IMR-90 (cell line): Measurements from ENCODE around the gene ONECUT1. TPM values are rescaled to one million over a fixed set of nuclear protein-coding genes. Genes with fewer than 3 reads are reported as not detected.

Experiments
- ATAC-seq: fragments of 200-7000 bp; cut with Tn5 transposase; 2 replicates; pipeline ENCODE4 v1.9.1; 2020; ENCODE audit warnings: low read depth, mild to moderate bottlenecking, moderate library complexity
- BruUV-seq: library from RNA; stranded (reverse); fragments of 400-500 nt; replicated peaks from 2 replicates; lab custom pipeline; 2021; lab: Mats Ljungman, UMichigan
- CTCF ChIA-PET: fragments of 300-600 bp; formaldehyde crosslinking; extraction: SDS; loops from one replicate; lab custom pipeline; 2021; ENCODE audit warnings: antibody characterized with exemption; lab: Yijun Ruan, JAX
- POLR2A ChIA-PET: fragments of 300-600 bp; sonication (Branson Sonifier 250); formaldehyde crosslinking; loops from one replicate; lab custom pipeline; 2022; ENCODE audit warnings: antibody characterized with exemption; ENCODE audit not compliant: unreplicated experiment; lab: Charles Lee
- DNase-seq: peaks from one replicate; pipeline ENCODE4 v3.0.0; 2013
- H2AFZ ChIP-seq: replicated peaks from 2 replicates; pipeline ENCODE3; 2013; ENCODE audit warnings: low read length, mild to moderate bottlenecking; ENCODE audit not compliant: poor library complexity
- H2AK5ac ChIP-seq: 2 replicates; pipeline ENCODE4 v1.6.1; 2013; ENCODE audit warnings: low read depth, low read length, inconsistent platforms
- H2AK9ac ChIP-seq: replicated peaks from 2 replicates; pipeline ENCODE3; 2013; ENCODE audit warnings: mild to moderate bottlenecking, low read depth, low read length, moderate library complexity; ENCODE audit not compliant: poor library complexity
- H2BK120ac ChIP-seq: 2 replicates; pipeline ENCODE4 v1.6.1; 2013; ENCODE audit warnings: low read depth, low read length, inconsistent platforms
- H2BK15ac ChIP-seq: 3 replicates; pipeline ENCODE4 v1.6.1; 2013; ENCODE audit warnings: low read depth, low read length, inconsistent platforms
- H2BK20ac ChIP-seq: 2 replicates; pipeline ENCODE4 v1.6.1; 2013; ENCODE audit warnings: low read depth, mild to moderate bottlenecking, inconsistent platforms, low read length, moderate library complexity
- H2BK5ac ChIP-seq: 2 replicates; pipeline ENCODE4 v1.6.1; 2013; ENCODE audit warnings: mild to moderate bottlenecking, low read depth, low read length, inconsistent platforms; ENCODE audit not compliant: poor library complexity, severe bottlenecking
- H3K14ac ChIP-seq: replicated peaks from 2 replicates; pipeline ENCODE4 v1.6.1; 2013; ENCODE audit warnings: low read depth, low read length, inconsistent platforms
- H3K18ac ChIP-seq: 2 replicates; pipeline ENCODE4 v1.6.1; 2013; ENCODE audit warnings: low read depth, low read length, control low read depth
- H3K23ac ChIP-seq: 2 replicates; pipeline ENCODE4 v1.6.1; 2013; ENCODE audit warnings: low read depth, low read length, inconsistent platforms
- H3K27ac ChIP-seq: 2 replicates; pipeline ENCODE4 v1.5.1; 2013; ENCODE audit warnings: mild to moderate bottlenecking, control low read depth, low read length; ENCODE audit not compliant: insufficient read depth
- H3K27me3 ChIP-seq: 2 replicates; pipeline ENCODE4 v1.6.1; 2013; ENCODE audit warnings: low read length; ENCODE audit not compliant: control insufficient read depth, insufficient read depth
- H3K36me3 ChIP-seq: 2 replicates; pipeline ENCODE4 v1.6.1; 2013; ENCODE audit warnings: low read length, mixed read lengths; ENCODE audit not compliant: control insufficient read depth, insufficient read depth
- H3K4ac ChIP-seq: 2 replicates; pipeline ENCODE4 v1.6.1; 2013; ENCODE audit warnings: low read depth, low read length, inconsistent platforms
- H3K4me1 ChIP-seq: 2 replicates; pipeline ENCODE4 v1.6.1; 2013; ENCODE audit warnings: low read length, mixed read lengths; ENCODE audit not compliant: control insufficient read depth, insufficient read depth
- H3K4me2 ChIP-seq: 2 replicates; pipeline ENCODE4 v1.6.1; 2013; ENCODE audit warnings: low read depth, mild to moderate bottlenecking, control low read depth, low read length, moderate library complexity
- H3K4me3 ChIP-seq: 2 replicates; pipeline ENCODE4 v1.5.1; 2013; ENCODE audit warnings: low read depth, mild to moderate bottlenecking, control low read depth, low read length, moderate library complexity; ENCODE audit not compliant: insufficient read depth
- H3K56ac ChIP-seq: 2 replicates; pipeline ENCODE4 v1.6.1; 2013; ENCODE audit warnings: low read length, inconsistent platforms; ENCODE audit not compliant: insufficient read depth; ENCODE audit errors: extremely low read depth
- H3K79me1 ChIP-seq, 2 experiments: 2 replicates each; pipeline ENCODE4 v1.6.1; 2013; ENCODE audit warnings: low read length in 2 of 2, inconsistent platforms in 1 of 2, low read depth in 1 of 2
- H3K9ac ChIP-seq: 2 replicates; pipeline ENCODE4 v1.6.1; 2013; ENCODE audit warnings: low read depth, low read length, control low read depth
- H3K9me1 ChIP-seq: 2 replicates; pipeline ENCODE4 v1.6.1; 2013; ENCODE audit warnings: low read length, inconsistent platforms; ENCODE audit not compliant: insufficient read depth
- H3K9me3 ChIP-seq: 2 replicates; pipeline ENCODE4 v1.6.1; 2013; ENCODE audit warnings: low read length; ENCODE audit not compliant: control insufficient read depth, insufficient read depth
- H4K20me1 ChIP-seq: 2 replicates; pipeline ENCODE4 v1.6.1; 2013; ENCODE audit warnings: low read length, inconsistent platforms; ENCODE audit not compliant: insufficient read depth
- H4K5ac ChIP-seq: 2 replicates; pipeline ENCODE4 v1.6.1; 2013; ENCODE audit warnings: mild to moderate bottlenecking, low read depth, low read length, control low read depth
- H4K8ac ChIP-seq, 2 experiments: 2 replicates each; pipeline ENCODE4 v1.6.1; 2013; ENCODE audit warnings: low read depth in 2 of 2, low read length in 2 of 2, control low read depth in 1 of 2, inconsistent platforms in 1 of 2
- H4K91ac ChIP-seq: 2 replicates; pipeline ENCODE4 v1.6.1; 2013; ENCODE audit warnings: low read depth, low read length, inconsistent platforms; ENCODE audit not compliant: insufficient read depth
- CEBPB ChIP-seq: IDR thresholded peaks from 2 replicates; pipeline ENCODE4 v1.6.1; 2012; ENCODE audit warnings: low read depth, low read length, improper control_type of control experiment
- CHD1 ChIP-seq: IDR thresholded peaks from 2 replicates; pipeline ENCODE4 v1.6.1; 2012; ENCODE audit warnings: low read depth, low read length, improper control_type of control experiment
- MAZ ChIP-seq: IDR thresholded peaks from 2 replicates; pipeline ENCODE4 v1.6.1; 2012; ENCODE audit warnings: low read depth, mild to moderate bottlenecking, low read length, improper control_type of control experiment, moderate library complexity, borderline replicate concordance
- MXI1 ChIP-seq: IDR thresholded peaks from 2 replicates; pipeline ENCODE4 v1.6.1; 2012; ENCODE audit warnings: low read depth, mild to moderate bottlenecking, low read length, moderate library complexity, borderline replicate concordance
- NFE2L2 ChIP-seq: fragments of 150-350 bp; IDR thresholded peaks from 2 replicates; pipeline ENCODE4 v1.6.1; 2016; ENCODE audit warnings: low read depth, mild to moderate bottlenecking, low read length
- POLR2A ChIP-seq: IDR thresholded peaks from 2 replicates; pipeline ENCODE4 v1.6.1; 2012; ENCODE audit warnings: mild to moderate bottlenecking, low read depth, low read length
- RAD21 ChIP-seq: IDR thresholded peaks from 2 replicates; pipeline ENCODE4 v1.6.1; 2012; ENCODE audit warnings: low read length, improper control_type of control experiment
- WGBS, 2 experiments: methylation state at CpG; one replicate each; pipeline versions ENCODE4 v1.1.5 to v1.1.7; 2013; ENCODE audit warnings: missing lambda C conversion rate in 2 of 2; ENCODE audit not compliant: insufficient read length in 1 of 2; ENCODE audit errors: extremely low coverage in 2 of 2; 5-methylcytosine and 5-hydroxymethylcytosine counted together
- dilution Hi-C: fragments of 300-500 bp; cut with HindIII; formaldehyde crosslinking; loops from one replicate; pipeline ENCODE4 v1.14.3; 2018; ENCODE audit warnings: low sequenced_read_pairs; ENCODE audit not compliant: unreplicated experiment
- in situ Hi-C: fragments of 300-500 bp; cut with MboI; formaldehyde crosslinking; loops from 3 replicates; pipeline ENCODE4 v1.14.3; 2019; ENCODE audit warnings: low sequenced_read_pairs, inconsistent platforms, mixed read lengths
- intact Hi-C: fragments of 100-400 bp; cut with micrococcal nuclease; formaldehyde crosslinking; loops from 2 replicates; pipeline ENCODE4 v1.10.0; 2022
- polyA plus RNA-seq, 3 experiments: library from polyadenylated mRNA; depleted of rRNA; stranded (reverse); fragments of >200 nt; gene quantifications; 2 replicates each; pipeline ENCODE4 v1.2.3, GENCODE V29; 2012; ENCODE audit warnings: low replicate concordance in 1 of 3
- total RNA-seq: library from RNA; depleted of rRNA; stranded (reverse); fragments of >200 nt; gene quantifications from 2 replicates; pipeline ENCODE4 v1.2.3, GENCODE V29; 2012
- TF ChIP-seq, protein P1 (sequence below): fragments of 150-350 bp; IDR thresholded peaks from 2 replicates; pipeline ENCODE4 v1.6.1; 2016; ENCODE audit warnings: low read depth, mild to moderate bottlenecking, low read length, moderate library complexity, borderline replicate concordance
- TF ChIP-seq, protein P2 (sequence below): conservative IDR thresholded peaks from 2 replicates; pipeline ENCODE4 v1.5.1; 2012; ENCODE audit warnings: mild to moderate bottlenecking, low read depth, low read length, improper control_type of control experiment

The ONECUT1 gene
- total and polyA plus RNA-seq, 2 of the 4 experiments (the other 2 are of a cell fraction): not detected

DNA sequence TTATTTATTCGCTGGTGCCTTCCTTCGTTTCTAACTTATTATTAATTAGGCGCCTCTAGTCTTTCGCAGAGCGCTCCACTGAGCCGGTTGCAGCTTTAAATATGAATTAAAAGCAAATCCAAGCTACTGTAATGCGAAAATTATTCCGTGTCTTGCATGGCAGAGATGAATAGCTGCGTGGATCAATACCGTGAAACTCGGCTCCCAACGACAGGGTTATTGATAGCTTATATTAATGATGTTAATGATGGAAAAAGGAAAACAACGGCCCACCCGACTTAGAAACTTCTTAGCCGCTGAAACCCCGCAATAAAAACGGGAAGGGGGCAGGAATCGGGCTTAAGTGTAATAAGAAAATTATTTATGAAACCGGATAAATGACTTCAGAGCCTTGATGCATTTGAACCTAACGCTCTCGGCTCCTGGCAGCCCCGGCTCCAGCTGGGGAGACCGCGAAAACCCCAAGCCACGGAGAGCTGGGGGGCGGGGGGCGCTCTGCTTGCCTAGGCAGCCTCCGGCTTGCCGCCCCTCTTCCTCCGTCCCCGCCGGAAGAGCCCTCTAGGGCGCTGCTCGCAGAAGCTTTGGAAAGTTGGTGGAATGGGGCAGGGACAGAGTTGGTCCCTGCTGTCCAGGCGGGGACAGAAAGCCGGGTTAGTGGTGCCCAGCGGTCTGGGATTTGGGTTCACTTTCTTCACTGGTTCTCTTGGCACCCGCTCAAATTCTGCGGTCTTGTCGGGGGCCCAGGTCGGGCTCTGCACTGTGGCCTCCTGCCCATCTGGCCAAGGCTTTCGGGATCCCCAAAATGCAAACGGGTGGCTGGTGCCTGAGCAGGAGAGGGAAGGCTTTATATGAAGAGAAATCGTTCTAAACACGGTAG, 7.7 kb upstream of the ONECUT1 start:
- Histone ChIP-seq H3K4me2 (no peak overlapping the region), H4K91ac (no peak overlapping the region), H2BK5ac (no peak overlapping the region), H2AK9ac (peak overlapping the region; percentile 46), H2BK20ac (no peak overlapping the region), H3K4ac (no peak overlapping the region), H2AK5ac (no peak overlapping the region), H3K9me1 (no peaks in the 10 kb centered on the region), H4K5ac (no peak overlapping the region), H3K14ac (no peak overlapping the region), H3K56ac (no peak overlapping the region), H4K8ac (no peak overlapping the region), H3K18ac (no peak overlapping the region), H3K9me3 (peaks cover 13% of the 10 kb centered on the region), H3K79me1 (no peaks in the 10 kb centered on the region), H2AFZ (peak overlapping the region; percentile 15), H3K36me3 (no peaks in the 10 kb centered on the region), H3K4me1 (no peaks in the 10 kb centered on the region), H2BK120ac (no peak overlapping the region), H3K27me3 (peaks cover 94% of the 10 kb centered on the region), H3K4me3 (no peak overlapping the region), H2BK15ac (no peak overlapping the region), H3K9ac (no peak overlapping the region), H4K20me1 (no peaks in the 10 kb centered on the region), H3K23ac (no peak overlapping the region), H3K27ac (no peak overlapping the region)
- CTCF ChIA-PET: no interaction called here
- BruUV-seq: no TSS peak
- POLR2A ChIA-PET: no interaction called here
- 1% methylated on average over 25 of the region's 45 CpGs; no CpG with 5 or more reads in 1 of the 2 experiments for WGBS, 2 experiments
- TF ChIP-seq MXI1: no peak
- no peak for TF ChIP-seq POLR2A
- TF ChIP-seq RAD21: no peak
- no peak for TF ChIP-seq NFE2L2
- no peak for TF ChIP-seq CHD1
- TF ChIP-seq MAZ: no peak
- TF ChIP-seq, protein P1, sequence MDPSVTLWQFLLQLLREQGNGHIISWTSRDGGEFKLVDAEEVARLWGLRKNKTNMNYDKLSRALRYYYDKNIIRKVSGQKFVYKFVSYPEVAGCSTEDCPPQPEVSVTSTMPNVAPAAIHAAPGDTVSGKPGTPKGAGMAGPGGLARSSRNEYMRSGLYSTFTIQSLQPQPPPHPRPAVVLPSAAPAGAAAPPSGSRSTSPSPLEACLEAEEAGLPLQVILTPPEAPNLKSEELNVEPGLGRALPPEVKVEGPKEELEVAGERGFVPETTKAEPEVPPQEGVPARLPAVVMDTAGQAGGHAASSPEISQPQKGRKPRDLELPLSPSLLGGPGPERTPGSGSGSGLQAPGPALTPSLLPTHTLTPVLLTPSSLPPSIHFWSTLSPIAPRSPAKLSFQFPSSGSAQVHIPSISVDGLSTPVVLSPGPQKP: no peak
- TF ChIP-seq, protein P2, sequence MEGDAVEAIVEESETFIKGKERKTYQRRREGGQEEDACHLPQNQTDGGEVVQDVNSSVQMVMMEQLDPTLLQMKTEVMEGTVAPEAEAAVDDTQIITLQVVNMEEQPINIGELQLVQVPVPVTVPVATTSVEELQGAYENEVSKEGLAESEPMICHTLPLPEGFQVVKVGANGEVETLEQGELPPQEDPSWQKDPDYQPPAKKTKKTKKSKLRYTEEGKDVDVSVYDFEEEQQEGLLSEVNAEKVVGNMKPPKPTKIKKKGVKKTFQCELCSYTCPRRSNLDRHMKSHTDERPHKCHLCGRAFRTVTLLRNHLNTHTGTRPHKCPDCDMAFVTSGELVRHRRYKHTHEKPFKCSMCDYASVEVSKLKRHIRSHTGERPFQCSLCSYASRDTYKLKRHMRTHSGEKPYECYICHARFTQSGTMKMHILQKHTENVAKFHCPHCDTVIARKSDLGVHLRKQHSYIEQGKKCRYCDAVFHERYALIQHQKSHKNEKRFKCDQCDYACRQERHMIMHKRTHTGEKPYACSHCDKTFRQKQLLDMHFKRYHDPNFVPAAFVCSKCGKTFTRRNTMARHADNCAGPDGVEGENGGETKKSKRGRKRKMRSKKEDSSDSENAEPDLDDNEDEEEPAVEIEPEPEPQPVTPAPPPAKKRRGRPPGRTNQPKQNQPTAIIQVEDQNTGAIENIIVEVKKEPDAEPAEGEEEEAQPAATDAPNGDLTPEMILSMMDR: no peak
- no peak for TF ChIP-seq CEBPB
- no peak for ATAC-seq
- no peak for DNase-seq
- dilution Hi-C loops: no loop called here
- in situ Hi-C loops: no loop called here
- intact Hi-C loops: no loop called here
